Stimulated activated CD8-positive, alpha-beta memory T cell treated with anti-CD3 and anti-CD28 coated beads, Interleukin-7, amount 100 ng/mL, for 24 hours (primary cell): ENCODE results near the gene HINT3.
"Not testable (repeated sequence)": the region's sequence is repeated elsewhere in the genome, so short reads cannot be mapped to it uniquely, and the experiment has no call there.

Experiments
- DNase-seq: peaks from one replicate; pipeline ENCODE4 v3.0.0-alpha.2; 2020; ENCODE audit warnings: low read depth

Gene HINT3

GRCh38 chr6:125956506-125957390, at the start of gene HINT3:
Gene HINT3, plus strand, starts transcription at chr6:125956770. Its CDS starts 208 bp downstream, at chr6:125956978.
- peak; percentile 97 for DNase-seq

- no peak for DNase-seq
Measured at GRCh38 chr6:125910527-125910926, 46.0 kb upstream of the HINT3 start.

- not testable (repeated sequence) for DNase-seq
Measured at GRCh38 chr6:125911051-125911451, 45.5 kb upstream of the HINT3 start.

GRCh38 chr6:125912430-125912829, 44.1 kb upstream of the HINT3 start:
- DNase-seq, result not testable (repeated sequence)

- DNase-seq, result no peak
Measured at GRCh38 chr6:125913145-125913544, 43.4 kb upstream of the HINT3 start.

GRCh38 chr6:125913864-125914351, 42.7 kb upstream of the HINT3 start:
- DNase-seq, result no peak

- no peak for DNase-seq
Measured at GRCh38 chr6:125918230-125918629, 38.3 kb upstream of the HINT3 start.

GRCh38 chr6:125918681-125919566, 37.6 kb upstream of the HINT3 start:
- no peak for DNase-seq

GRCh38 chr6:125919618-125920017, 37.0 kb upstream of the HINT3 start:
- no peak for DNase-seq

GRCh38 chr6:125922322-125922860, 34.2 kb upstream of the HINT3 start:
- DNase-seq, result no peak

- DNase-seq, result no peak
Measured at GRCh38 chr6:125923366-125923877, 33.1 kb upstream of the HINT3 start.

GRCh38 chr6:125924169-125924568, 32.4 kb upstream of the HINT3 start:
- DNase-seq, result no peak

- no peak for DNase-seq
Measured at GRCh38 chr6:125924697-125925358, 31.7 kb upstream of the HINT3 start.

GRCh38 chr6:125926711-125927110, 29.9 kb upstream of the HINT3 start:
- no peak for DNase-seq

GRCh38 chr6:125927761-125928160, 28.8 kb upstream of the HINT3 start:
- no peak for DNase-seq

GRCh38 chr6:125930765-125931418, 25.7 kb upstream of the HINT3 start:
- no peak for DNase-seq

GRCh38 chr6:125931733-125932450, 24.7 kb upstream of the HINT3 start:
- DNase-seq, result no peak

- no peak for DNase-seq
Measured at GRCh38 chr6:125932451-125932795, 24.1 kb upstream of the HINT3 start.

GRCh38 chr6:125935520-125935919, 21.1 kb upstream of the HINT3 start:
- DNase-seq, result not testable (repeated sequence)

- no peak for DNase-seq
Measured at GRCh38 chr6:125939026-125939425, 17.5 kb upstream of the HINT3 start.
